GM13976 (cell line): ENCODE results near the gene TNS3.

ENCODE experiments used
- DNase-seq: peaks from one replicate; pipeline ENCODE4 v3.0.0; 2012; ENCODE audit warnings: low spot score
- CTCF ChIP-seq: IDR thresholded peaks from 2 replicates; pipeline ENCODE4 v1.5.1; 2012; ENCODE audit warnings: borderline replicate concordance, mild to moderate bottlenecking; ENCODE audit not compliant: insufficient read depth; ENCODE audit errors: extremely low read depth, missing control alignments, control extremely low read depth
- in situ Hi-C: fragments of 300-500 bp; cut with MboI; formaldehyde crosslinking; loops from one replicate; pipeline ENCODE4 v1.12.0; 2022; ENCODE audit warnings: low sequenced_read_pairs, mixed read lengths, inconsistent platforms; ENCODE audit not compliant: unreplicated experiment

TNS3 gene

GRCh38 chr7:47317487-47317886, 264.4 kb downstream of the TNS3 start:
- no peak for TF ChIP-seq CTCF
- no peak for DNase-seq
- in situ Hi-C loops = no loop called here

- TF ChIP-seq CTCF = no peak
- no peak for DNase-seq
- in situ Hi-C loops = no loop called here
Observed at GRCh38 chr7:47314728-47315607, 266.9 kb downstream of the TNS3 start.

GRCh38 chr7:47314248-47314647, 267.7 kb downstream of the TNS3 start:
- no peak for DNase-seq
- in situ Hi-C loops = no loop called here
- no peak for TF ChIP-seq CTCF

- in situ Hi-C loops = no loop called here
- no peak for TF ChIP-seq CTCF
- DNase-seq = no peak
Observed at GRCh38 chr7:47313564-47313963, 268.3 kb downstream of the TNS3 start.

- DNase-seq = no peak
- no peak for TF ChIP-seq CTCF
- in situ Hi-C loops = no loop called here
Observed at GRCh38 chr7:47311891-47312290, 270.0 kb downstream of the TNS3 start.

- DNase-seq = no peak
- TF ChIP-seq CTCF = no peak
- in situ Hi-C loops = no loop called here
Observed at GRCh38 chr7:47310020-47310419, 271.9 kb downstream of the TNS3 start.
